Measurements from ENCODE around the gene OBSCN.

DNA sequence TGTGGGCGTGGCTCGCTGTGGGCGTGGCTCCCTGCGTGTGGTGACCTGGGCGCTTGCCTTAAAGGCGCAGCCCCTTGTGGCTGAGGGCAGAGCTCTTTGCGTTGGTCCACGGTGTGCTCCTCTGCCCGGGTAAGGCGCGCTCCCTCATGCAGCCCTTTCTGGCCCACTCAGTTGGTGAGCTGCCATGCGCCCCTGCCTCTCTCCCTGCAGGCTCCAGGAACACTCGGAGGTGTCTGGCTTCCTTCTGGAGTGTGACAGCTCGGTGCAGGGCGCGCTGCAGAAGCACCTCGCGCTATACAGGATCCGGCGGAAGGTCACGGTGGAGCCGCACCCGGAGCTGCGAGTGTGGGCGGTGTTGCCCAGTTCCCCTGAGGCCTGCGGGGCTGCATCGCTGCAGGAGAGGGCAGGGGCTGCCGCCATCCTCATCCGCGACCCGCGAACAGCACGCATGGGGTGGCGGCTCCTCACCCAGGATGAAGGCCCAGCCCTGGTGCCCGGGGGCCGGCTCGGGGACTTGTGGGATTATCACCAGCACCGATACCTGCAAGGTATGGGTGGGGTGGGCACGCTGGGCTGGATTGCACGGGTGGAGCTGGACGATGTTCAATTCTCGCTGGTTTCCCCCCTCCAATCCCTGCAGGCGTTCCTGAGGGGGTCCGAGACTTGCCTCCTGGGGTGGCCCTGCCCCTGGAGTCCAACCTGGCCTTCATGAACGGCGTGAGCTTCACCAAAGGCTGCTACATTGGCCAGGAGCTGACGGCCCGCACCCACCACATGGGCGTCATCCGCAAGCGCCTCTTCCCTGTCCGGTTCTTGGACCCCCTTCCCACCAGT lies 33.1 kb upstream of the OBSCN start:
- TF ChIP-seq POLR2A (IDR thresholded peaks at IDR 0.05) = no peak
- TF ChIP-seq, protein P1, sequence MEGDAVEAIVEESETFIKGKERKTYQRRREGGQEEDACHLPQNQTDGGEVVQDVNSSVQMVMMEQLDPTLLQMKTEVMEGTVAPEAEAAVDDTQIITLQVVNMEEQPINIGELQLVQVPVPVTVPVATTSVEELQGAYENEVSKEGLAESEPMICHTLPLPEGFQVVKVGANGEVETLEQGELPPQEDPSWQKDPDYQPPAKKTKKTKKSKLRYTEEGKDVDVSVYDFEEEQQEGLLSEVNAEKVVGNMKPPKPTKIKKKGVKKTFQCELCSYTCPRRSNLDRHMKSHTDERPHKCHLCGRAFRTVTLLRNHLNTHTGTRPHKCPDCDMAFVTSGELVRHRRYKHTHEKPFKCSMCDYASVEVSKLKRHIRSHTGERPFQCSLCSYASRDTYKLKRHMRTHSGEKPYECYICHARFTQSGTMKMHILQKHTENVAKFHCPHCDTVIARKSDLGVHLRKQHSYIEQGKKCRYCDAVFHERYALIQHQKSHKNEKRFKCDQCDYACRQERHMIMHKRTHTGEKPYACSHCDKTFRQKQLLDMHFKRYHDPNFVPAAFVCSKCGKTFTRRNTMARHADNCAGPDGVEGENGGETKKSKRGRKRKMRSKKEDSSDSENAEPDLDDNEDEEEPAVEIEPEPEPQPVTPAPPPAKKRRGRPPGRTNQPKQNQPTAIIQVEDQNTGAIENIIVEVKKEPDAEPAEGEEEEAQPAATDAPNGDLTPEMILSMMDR (IDR thresholded peaks at IDR 0.05) = no peak
